Thyroid gland (tissue), 4 donors: ENCODE results near the gene MGMT.

ENCODE experiments used
- POLR2A ChIP-seq, 2 donors: fragments of 450-650 bp; IDR thresholded peaks; one replicate each; pipeline ENCODE4 v1.6.1; 2017; ENCODE audit warnings: antibody characterized with exemption in 2 of 2, mild to moderate bottlenecking in 2 of 2, moderate library complexity in 1 of 2
- TF ChIP-seq, protein P1 (sequence below), 6 experiments: fragments of 200-600 bp in 3 of 6; fragments of 450-650 bp in 3 of 6; sonication (generic) in 3 of 6; IDR thresholded peaks; one replicate each; pipeline ENCODE4 v1.5.1; 2016 to 2019; ENCODE audit warnings: antibody characterized with exemption in 6 of 6, mild to moderate bottlenecking in 2 of 6, inconsistent platforms in 1 of 6, moderate library complexity in 1 of 6

DNA sequence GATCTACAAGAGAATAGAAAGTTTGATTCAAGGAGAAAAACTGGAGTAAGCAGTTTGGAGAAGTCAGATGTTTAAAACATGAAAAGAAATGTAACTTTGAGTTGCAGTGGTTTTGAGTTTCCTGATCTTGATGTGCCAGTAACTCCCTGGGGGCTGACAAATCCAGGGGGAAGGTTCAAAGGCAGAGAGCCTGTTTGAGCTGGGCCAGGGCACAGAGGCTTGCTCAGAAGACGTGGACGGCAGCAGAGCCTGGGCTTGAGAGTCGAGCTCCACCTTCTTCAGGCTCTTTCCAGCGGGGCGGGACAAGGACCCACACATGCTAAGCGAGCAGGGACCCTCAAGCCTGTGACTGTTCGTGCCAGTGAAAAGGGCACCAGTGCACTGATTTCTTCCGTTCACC is 176.2 kb downstream of the MGMT start:
- no peak for TF ChIP-seq POLR2A (IDR thresholded peaks at IDR 0.05)
- TF ChIP-seq, protein P1, sequence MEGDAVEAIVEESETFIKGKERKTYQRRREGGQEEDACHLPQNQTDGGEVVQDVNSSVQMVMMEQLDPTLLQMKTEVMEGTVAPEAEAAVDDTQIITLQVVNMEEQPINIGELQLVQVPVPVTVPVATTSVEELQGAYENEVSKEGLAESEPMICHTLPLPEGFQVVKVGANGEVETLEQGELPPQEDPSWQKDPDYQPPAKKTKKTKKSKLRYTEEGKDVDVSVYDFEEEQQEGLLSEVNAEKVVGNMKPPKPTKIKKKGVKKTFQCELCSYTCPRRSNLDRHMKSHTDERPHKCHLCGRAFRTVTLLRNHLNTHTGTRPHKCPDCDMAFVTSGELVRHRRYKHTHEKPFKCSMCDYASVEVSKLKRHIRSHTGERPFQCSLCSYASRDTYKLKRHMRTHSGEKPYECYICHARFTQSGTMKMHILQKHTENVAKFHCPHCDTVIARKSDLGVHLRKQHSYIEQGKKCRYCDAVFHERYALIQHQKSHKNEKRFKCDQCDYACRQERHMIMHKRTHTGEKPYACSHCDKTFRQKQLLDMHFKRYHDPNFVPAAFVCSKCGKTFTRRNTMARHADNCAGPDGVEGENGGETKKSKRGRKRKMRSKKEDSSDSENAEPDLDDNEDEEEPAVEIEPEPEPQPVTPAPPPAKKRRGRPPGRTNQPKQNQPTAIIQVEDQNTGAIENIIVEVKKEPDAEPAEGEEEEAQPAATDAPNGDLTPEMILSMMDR (IDR thresholded peaks at IDR 0.05) = no peak
